B cell (primary cell): ENCODE results near the gene SLC2A9. TPM values are rescaled to one million over a fixed set of nuclear protein-coding genes. Genes with fewer than 3 reads are reported as not detected.

Experiments
- ATAC-seq: fragments of 200-7000 bp; cut with Tn5 transposase; one replicate; pipeline ENCODE4 v1.10.0; 2021; ENCODE audit warnings: low read depth, mild to moderate bottlenecking, moderate number of reproducible peaks, moderate library complexity
- CTCF ChIA-PET: fragments of 350-600 bp; sonication (Branson Sonifier 250); formaldehyde crosslinking; loops from one replicate; lab custom pipeline; 2021; ENCODE audit warnings: antibody characterized with exemption, inconsistent platforms; lab: Charles Lee
- POLR2A ChIA-PET: fragments of 350-600 bp; sonication (Branson Sonifier 250); formaldehyde crosslinking; loops from one replicate; lab custom pipeline; 2021; ENCODE audit warnings: antibody characterized with exemption; lab: Charles Lee
- DNase-seq: peaks from one replicate; pipeline ENCODE4 v3.0.0; 2013
- H2AFZ ChIP-seq: 2 replicates; pipeline ENCODE4 v1.6.1; 2012; ENCODE audit warnings: mild to moderate bottlenecking, low read depth, low read length; ENCODE audit not compliant: insufficient read depth, poor library complexity, severe bottlenecking
- H3K27ac ChIP-seq, 2 donors: 1 replicate in 1 of 2; 2 replicates in 1 of 2; pipeline ENCODE4 v1.5.1; 2012 to 2013; ENCODE audit warnings: low read length in 2 of 2, mild to moderate bottlenecking in 2 of 2, moderate library complexity in 1 of 2
- H3K27me3 ChIP-seq, 4 experiments: fragments of 200-600 bp in 1 of 4; sonication (generic) in 1 of 4; replicated peaks in 1 of 4; 1 replicate in 2 of 4; 2 replicates in 2 of 4; pipeline versions ENCODE4 v1.6.1 to v1.7.0; 2013 to 2016; ENCODE audit warnings: low read length in 3 of 4, mild to moderate bottlenecking in 2 of 4, mixed read lengths in 1 of 4, moderate library complexity in 1 of 4; ENCODE audit not compliant: insufficient read depth in 4 of 4, control insufficient read depth in 3 of 4; ENCODE audit errors: control extremely low read depth in 1 of 4
- H3K36me3 ChIP-seq, 2 experiments: replicated peaks in 1 of 2; 1 replicate in 1 of 2; 2 replicates in 1 of 2; pipeline versions ENCODE4 v1.6.1 to v1.7.1; 2013; ENCODE audit warnings: low read length in 1 of 2; ENCODE audit not compliant: insufficient read depth in 2 of 2, control insufficient read depth in 1 of 2; ENCODE audit errors: control extremely low read depth in 1 of 2, extremely low read depth in 1 of 2
- H3K4me1 ChIP-seq, 2 donors: fragments of 200-600 bp in 1 of 2; sonication (generic) in 1 of 2; 1 replicate in 1 of 2; 2 replicates in 1 of 2; pipeline versions ENCODE4 v1.5.1 to v1.6.1; 2013 to 2017; ENCODE audit warnings: low read length in 2 of 2; ENCODE audit not compliant: control insufficient read depth in 2 of 2, insufficient read depth in 2 of 2
- H3K4me2 ChIP-seq: replicated peaks from 2 replicates; pipeline ENCODE3; 2012; ENCODE audit warnings: mild to moderate bottlenecking, low read depth, low read length; ENCODE audit not compliant: poor library complexity, severe bottlenecking
- H3K4me3 ChIP-seq, 5 experiments: fragments of 200-600 bp in 1 of 5; sonication (generic) in 1 of 5; 1 replicate in 3 of 5; 2 replicates in 2 of 5; pipeline versions ENCODE4 v1.5.1 to v1.7.0; 2011 to 2016; ENCODE audit warnings: low read length in 4 of 5, mild to moderate bottlenecking in 4 of 5, low read depth in 2 of 5, control low read depth in 1 of 5, moderate library complexity in 1 of 5; ENCODE audit not compliant: insufficient read depth in 1 of 5; ENCODE audit errors: control extremely low read depth in 1 of 5, extremely low read depth in 1 of 5
- H3K79me2 ChIP-seq: fragments of 200-600 bp; sonication (generic); one replicate; pipeline ENCODE4 v1.6.0; 2016; ENCODE audit warnings: low read length; ENCODE audit not compliant: control insufficient read depth, insufficient read depth
- H3K9ac ChIP-seq: fragments of 200-600 bp; sonication (generic); 2 replicates; pipeline ENCODE4 v1.6.1; 2017; ENCODE audit warnings: mild to moderate bottlenecking, low read length, moderate library complexity
- H3K9me3 ChIP-seq, 3 donors: one replicate each; pipeline versions ENCODE4 v1.6.1 to v1.7.1; 2013; ENCODE audit warnings: low read length in 2 of 3; ENCODE audit not compliant: control insufficient read depth in 2 of 3, insufficient read depth in 1 of 3; ENCODE audit errors: control extremely low read depth in 1 of 3
- H4K20me1 ChIP-seq: 2 replicates; pipeline ENCODE4 v1.6.0; 2012; ENCODE audit warnings: mild to moderate bottlenecking, low read length; ENCODE audit not compliant: insufficient read depth, control insufficient read depth, poor library complexity, severe bottlenecking
- H3K27ac Mint-ChIP-seq: one replicate; pipeline ENCODE4 v1.8.0; 2021; ENCODE audit warnings: mixed read lengths
- H3K27me3 Mint-ChIP-seq: one replicate; pipeline ENCODE4 v1.8.0; 2021; ENCODE audit warnings: mixed read lengths
- H3K4me1 Mint-ChIP-seq: one replicate; pipeline ENCODE4 v1.8.0; 2021; ENCODE audit warnings: mixed read lengths
- H3K4me3 Mint-ChIP-seq: one replicate; pipeline ENCODE4 v1.8.0; 2021; ENCODE audit warnings: mixed read lengths
- H3K9me3 Mint-ChIP-seq: one replicate; pipeline ENCODE4 v1.8.0; 2022; ENCODE audit warnings: mixed read lengths; ENCODE audit not compliant: insufficient read depth
- CTCF ChIP-seq: fragments of 200-600 bp; IDR thresholded peaks from one replicate; pipeline ENCODE4 v1.8.0; 2022; ENCODE audit warnings: antibody characterized with exemption, mild to moderate bottlenecking
- EZH2 ChIP-seq: IDR thresholded peaks from 2 replicates; pipeline ENCODE4 v1.6.1; 2012; ENCODE audit warnings: borderline replicate concordance, low read depth, mild to moderate bottlenecking, moderate library complexity, low read length; ENCODE audit not compliant: insufficient read depth, poor library complexity, severe bottlenecking
- WGBS: methylation state at CpG from one replicate; pipeline ENCODE4 v1.1.5; 2013; ENCODE audit warnings: missing lambda C conversion rate; ENCODE audit not compliant: insufficient coverage; 5-methylcytosine and 5-hydroxymethylcytosine counted together
- intact Hi-C: fragments of 100-400 bp; cut with micrococcal nuclease; formaldehyde crosslinking; loops from one replicate; pipeline ENCODE4 v1.10.0; 2022
- polyA plus RNA-seq: library from polyadenylated mRNA; depleted of rRNA; stranded (reverse); fragments of >200 nt; gene quantifications from 2 replicates; pipeline ENCODE4 v1.2.3, GENCODE V29; 2012
- total RNA-seq, 2 donors: library from RNA; stranded (reverse); fragments of 120-200 nt in 1 of 2; gene quantifications; 1 replicate in 1 of 2; 2 replicates in 1 of 2; pipeline versions ENCODE4 v1.2.3 to v1.2.4, GENCODE V29; 2013 to 2022

SLC2A9 gene
- total and polyA plus RNA-seq, 2 donors (not counting 1 experiment from before 2014, with no cell fraction given) = 0.89 to 2.1 TPM

GRCh38 chr4:9867751-9868425, 153.4 kb downstream of the SLC2A9 start:
- POLR2A ChIA-PET = no interaction called here
- TF ChIP-seq CTCF (no peak), EZH2 (no peak)
- Histone ChIP-seq H4K20me1 (no peaks in the 10 kb centered on the region), H3K4me3 (no peak overlapping the region), H3K27ac (no peak overlapping the region), H3K36me3 (no peaks in the 10 kb centered on the region), H3K27me3 (no peaks in the 10 kb centered on the region), H2AFZ (no peak overlapping the region), H3K4me2 (no peak overlapping the region), H3K9me3 (peaks cover 0 to 4% (median 0%) of the 10 kb centered on the region in 3 donors), H3K9ac (no peak overlapping the region), H3K4me1 (no peaks in the 10 kb centered on the region), H3K79me2 (no peaks in the 10 kb centered on the region)
- 94% methylated on average over 11 of the region's 11 CpGs for WGBS
- CTCF ChIA-PET = no interaction called here
- Mint-ChIP-seq H3K4me3 (no peak overlapping the region), H3K27ac (no peak overlapping the region), H3K4me1 (no peaks in the 10 kb centered on the region), H3K27me3 (no peaks in the 10 kb centered on the region), H3K9me3 (no peaks in the 10 kb centered on the region)
- ATAC-seq (no peak), DNase-seq (no peak)
- intact Hi-C loops = no loop called here

GRCh38 chr4:9866931-9867330, 154.4 kb downstream of the SLC2A9 start:
- H3K4me3 Mint-ChIP-seq = no peak overlapping the region
- H3K36me3 ChIP-seq = no peaks in the 10 kb centered on the region
- no peak overlapping the region for H3K27ac ChIP-seq
- intact Hi-C loops = no loop called here
- no peaks in the 10 kb centered on the region for H3K4me1 ChIP-seq
- CTCF ChIA-PET = no interaction called here
- no peaks in the 10 kb centered on the region for H4K20me1 ChIP-seq
- no peak overlapping the region for H3K4me3 ChIP-seq
- POLR2A ChIA-PET = no interaction called here
- peaks cover 0 to 4% (median 0%) of the 10 kb centered on the region in 3 donors for H3K9me3 ChIP-seq
- H3K4me1 Mint-ChIP-seq = no peaks in the 10 kb centered on the region
- no peak overlapping the region for H3K9ac ChIP-seq
- H3K79me2 ChIP-seq = no peaks in the 10 kb centered on the region
- H3K27ac Mint-ChIP-seq = no peak overlapping the region
- no peaks in the 10 kb centered on the region for H3K9me3 Mint-ChIP-seq
- H3K4me2 ChIP-seq = no peak overlapping the region
- ATAC-seq (no peak), DNase-seq (no peak)
- no peak overlapping the region for H2AFZ ChIP-seq
- H3K27me3 ChIP-seq = no peaks in the 10 kb centered on the region
- whole genome bisulfite sequencing = 58% methylated on average over 3 of the region's 5 CpGs
- no peaks in the 10 kb centered on the region for H3K27me3 Mint-ChIP-seq
- TF ChIP-seq EZH2 (no peak), CTCF (no peak)
